Panc1 (cell line): ENCODE results near the gene LRRC27. TPM values are rescaled to one million over a fixed set of nuclear protein-coding genes. Genes with fewer than 3 reads are reported as not detected.

Source experiments
- ATAC-seq: fragments of 200-7000 bp; cut with Tn5 transposase; 2 replicates; pipeline ENCODE4 v1.9.1; 2020; ENCODE audit warnings: mild to moderate bottlenecking, moderate library complexity
- BruUV-seq: library from RNA; stranded (reverse); fragments of 400-500 nt; replicated peaks from 2 replicates; lab custom pipeline; 2021; lab: Mats Ljungman, UMichigan
- CTCF ChIA-PET: fragments of 300-600 bp; sonication (Branson Sonifier 250); formaldehyde crosslinking; loops from one replicate; lab custom pipeline; 2022; ENCODE audit warnings: antibody characterized with exemption; lab: Charles Lee
- POLR2A ChIA-PET: fragments of 300-600 bp; sonication (Branson Sonifier 250); formaldehyde crosslinking; loops from one replicate; lab custom pipeline; 2022; ENCODE audit warnings: antibody characterized with exemption; lab: Charles Lee
- DNase-seq: peaks from one replicate; pipeline ENCODE4 v3.0.0-alpha.2; 2010; ENCODE audit warnings: low read depth, low spot score
- H3K27ac ChIP-seq: 2 replicates; pipeline ENCODE4 v1.5.1; 2011; ENCODE audit warnings: mild to moderate bottlenecking, low read length, inconsistent platforms
- H3K27me3 ChIP-seq: fragments of 200-500 bp; sonication (Bioruptor generic); 2 replicates; pipeline ENCODE4 v1.6.0; 2014; ENCODE audit warnings: low read length, inconsistent platforms; ENCODE audit not compliant: control insufficient read depth, insufficient read depth
- H3K36me3 ChIP-seq: fragments of 200-500 bp; sonication (Bioruptor generic); 2 replicates; pipeline ENCODE4 v1.5.1; 2014; ENCODE audit warnings: inconsistent platforms, mild to moderate bottlenecking, low read length, moderate library complexity; ENCODE audit not compliant: control insufficient read depth, insufficient read depth
- H3K4me1 ChIP-seq: 2 replicates; pipeline ENCODE4 v1.5.1; 2011; ENCODE audit warnings: inconsistent platforms, mild to moderate bottlenecking, low read length, moderate library complexity; ENCODE audit not compliant: control insufficient read depth, insufficient read depth
- H3K4me3 ChIP-seq, 2 experiments: 2 replicates each; pipeline ENCODE4 v1.5.1; 2011 to 2012; ENCODE audit warnings: low read depth in 2 of 2, low read length in 2 of 2, mild to moderate bottlenecking in 2 of 2, inconsistent platforms in 1 of 2, moderate library complexity in 1 of 2
- H3K9me3 ChIP-seq: fragments of 200-500 bp; sonication (Bioruptor generic); 2 replicates; pipeline ENCODE4 v1.5.1; 2014; ENCODE audit warnings: low read depth, mild to moderate bottlenecking, inconsistent platforms, low read length, moderate library complexity; ENCODE audit not compliant: control insufficient read depth, insufficient read depth
- CTCF ChIP-seq: fragments of 450-650 bp; IDR thresholded peaks from 2 replicates; pipeline ENCODE4 v1.5.1; 2017; ENCODE audit warnings: mild to moderate bottlenecking
- POLR2AphosphoS5 ChIP-seq: IDR thresholded peaks from 2 replicates; pipeline ENCODE4 v1.6.1; 2012; ENCODE audit warnings: mild to moderate bottlenecking, low read depth, low read length, moderate library complexity
- SIN3A ChIP-seq: IDR thresholded peaks from 2 replicates; pipeline ENCODE4 v1.6.1; 2012; ENCODE audit warnings: low read depth, mild to moderate bottlenecking, low read length, moderate library complexity, borderline replicate concordance; ENCODE audit not compliant: insufficient read depth
- TCF7L2 ChIP-seq: IDR thresholded peaks from 2 replicates; pipeline ENCODE4 v1.6.1; 2011; ENCODE audit warnings: mild to moderate bottlenecking, low read depth, low read length, inconsistent platforms
- in situ Hi-C: cut with HindIII; loops from 2 replicates; pipeline ENCODE4 v1.10.0; 2016; ENCODE audit warnings: low sequenced_read_pairs, low pct_unique_long_range_greater_than_20kb
- intact Hi-C: fragments of 100-400 bp; cut with micrococcal nuclease; formaldehyde crosslinking; loops from one replicate; pipeline ENCODE4 v1.10.0; 2022; ENCODE audit not compliant: unreplicated experiment
- total RNA-seq: library from RNA; stranded (reverse); gene quantifications from one replicate; pipeline ENCODE4 v1.2.1, GENCODE V29; 2021; ENCODE audit not compliant: unreplicated experiment
- TF ChIP-seq, protein P1 (sequence below), 2 experiments: IDR thresholded peaks; 2 replicates each; pipeline ENCODE4 v1.6.1; 2011 to 2012; ENCODE audit warnings: low read depth in 2 of 2, control low read depth in 1 of 2, low read length in 1 of 2, mild to moderate bottlenecking in 1 of 2, moderate library complexity in 1 of 2; ENCODE audit not compliant: insufficient read depth in 1 of 2

The LRRC27 gene
- total RNA-seq, 1 experiment from 2014 or later: 15.7 TPM

DNA sequence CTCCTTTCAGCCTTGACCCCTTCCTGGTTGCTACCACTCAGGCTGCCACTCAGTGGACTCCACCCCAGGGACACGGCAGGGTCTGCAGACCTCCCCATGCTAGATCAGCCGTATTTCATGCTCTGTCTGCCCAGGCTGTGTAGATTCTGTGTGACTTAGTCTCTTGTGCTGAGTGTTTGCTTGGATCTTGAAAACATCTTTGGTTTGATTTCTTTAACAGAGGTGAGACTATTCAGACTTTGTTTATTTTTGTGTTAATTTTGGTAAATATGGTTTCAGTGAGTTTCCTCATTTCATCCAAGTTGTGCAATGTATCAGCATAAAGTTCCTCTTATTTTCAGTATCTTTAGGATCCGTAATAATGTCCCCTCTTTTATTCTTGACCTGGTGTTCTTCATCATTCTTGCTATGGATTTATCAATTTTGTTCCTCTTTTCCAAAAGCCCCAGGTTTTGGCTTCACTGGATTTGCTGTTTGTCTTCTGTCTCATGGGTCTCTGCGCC is 43.9 kb downstream of the LRRC27 start:
- Histone ChIP-seq H3K9me3 (no peaks in the 10 kb centered on the region), H3K4me1 (peaks cover 5% of the 10 kb centered on the region), H3K4me3 (no peak overlapping the region), H3K27me3 (no peaks in the 10 kb centered on the region), H3K27ac (no peak overlapping the region), H3K36me3 (no peaks in the 10 kb centered on the region)
- no TSS peak for BruUV-seq
- POLR2A ChIA-PET: no interaction called here
- in situ Hi-C loops (no loop called here), intact Hi-C loops (no loop called here)
- no peak for TF ChIP-seq SIN3A
- no peak for TF ChIP-seq CTCF
- TF ChIP-seq, protein P1, sequence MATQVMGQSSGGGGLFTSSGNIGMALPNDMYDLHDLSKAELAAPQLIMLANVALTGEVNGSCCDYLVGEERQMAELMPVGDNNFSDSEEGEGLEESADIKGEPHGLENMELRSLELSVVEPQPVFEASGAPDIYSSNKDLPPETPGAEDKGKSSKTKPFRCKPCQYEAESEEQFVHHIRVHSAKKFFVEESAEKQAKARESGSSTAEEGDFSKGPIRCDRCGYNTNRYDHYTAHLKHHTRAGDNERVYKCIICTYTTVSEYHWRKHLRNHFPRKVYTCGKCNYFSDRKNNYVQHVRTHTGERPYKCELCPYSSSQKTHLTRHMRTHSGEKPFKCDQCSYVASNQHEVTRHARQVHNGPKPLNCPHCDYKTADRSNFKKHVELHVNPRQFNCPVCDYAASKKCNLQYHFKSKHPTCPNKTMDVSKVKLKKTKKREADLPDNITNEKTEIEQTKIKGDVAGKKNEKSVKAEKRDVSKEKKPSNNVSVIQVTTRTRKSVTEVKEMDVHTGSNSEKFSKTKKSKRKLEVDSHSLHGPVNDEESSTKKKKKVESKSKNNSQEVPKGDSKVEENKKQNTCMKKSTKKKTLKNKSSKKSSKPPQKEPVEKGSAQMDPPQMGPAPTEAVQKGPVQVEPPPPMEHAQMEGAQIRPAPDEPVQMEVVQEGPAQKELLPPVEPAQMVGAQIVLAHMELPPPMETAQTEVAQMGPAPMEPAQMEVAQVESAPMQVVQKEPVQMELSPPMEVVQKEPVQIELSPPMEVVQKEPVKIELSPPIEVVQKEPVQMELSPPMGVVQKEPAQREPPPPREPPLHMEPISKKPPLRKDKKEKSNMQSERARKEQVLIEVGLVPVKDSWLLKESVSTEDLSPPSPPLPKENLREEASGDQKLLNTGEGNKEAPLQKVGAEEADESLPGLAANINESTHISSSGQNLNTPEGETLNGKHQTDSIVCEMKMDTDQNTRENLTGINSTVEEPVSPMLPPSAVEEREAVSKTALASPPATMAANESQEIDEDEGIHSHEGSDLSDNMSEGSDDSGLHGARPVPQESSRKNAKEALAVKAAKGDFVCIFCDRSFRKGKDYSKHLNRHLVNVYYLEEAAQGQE (IDR thresholded peaks at IDR 0.05; ENCODE audit: insufficient read depth in 1 of 2, low read depth in 2 of 2, low read length in 1 of 2): no peak
- no peak for TF ChIP-seq TCF7L2
- no peak for TF ChIP-seq POLR2AphosphoS5
- ATAC-seq: no peak
- CTCF ChIA-PET: no interaction called here
- no peak for DNase-seq

DNA sequence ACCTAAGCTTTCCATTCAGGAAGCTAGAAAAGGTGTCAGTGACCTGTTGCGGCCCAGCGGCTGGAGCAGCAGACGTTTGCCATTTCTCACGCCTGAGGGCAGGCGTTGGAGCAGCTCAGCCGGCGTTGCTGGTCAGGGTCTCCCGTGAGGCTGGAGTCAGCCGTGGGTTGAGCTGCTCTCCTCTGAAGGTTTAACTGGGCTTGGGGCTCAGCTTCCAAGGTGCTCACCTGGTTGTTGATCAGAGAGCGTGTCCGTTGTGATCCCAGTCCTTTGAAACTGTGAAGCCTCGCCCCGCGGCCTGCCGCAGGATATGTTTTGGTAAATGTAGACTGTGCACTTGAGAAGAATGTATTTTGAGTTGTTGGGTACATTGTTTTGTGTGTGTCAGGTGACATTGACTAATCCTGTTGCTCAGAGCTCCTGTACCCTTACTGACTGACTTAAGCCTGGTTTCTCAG is 44.4 kb downstream of the LRRC27 start:
- no peak overlapping the region for H3K4me3 ChIP-seq
- peaks cover 5% of the 10 kb centered on the region for H3K4me1 ChIP-seq
- H3K9me3 ChIP-seq: no peaks in the 10 kb centered on the region
- intact Hi-C loops (no loop called here), in situ Hi-C loops (no loop called here)
- ChIA-PET CTCF (no interaction called here), POLR2A (no interaction called here)
- BruUV-seq: no TSS peak
- no peak for ATAC-seq
- no peak for TF ChIP-seq TCF7L2
- TF ChIP-seq, protein P1 (IDR thresholded peaks at IDR 0.05; ENCODE audit: insufficient read depth in 1 of 2, low read depth in 2 of 2, low read length in 1 of 2): no peak
- TF ChIP-seq CTCF: no peak
- no peak for TF ChIP-seq POLR2AphosphoS5
- no peak for TF ChIP-seq SIN3A
- no peak for DNase-seq
- H3K27me3 ChIP-seq: no peaks in the 10 kb centered on the region
- H3K36me3 ChIP-seq: no peaks in the 10 kb centered on the region
- H3K27ac ChIP-seq: no peak overlapping the region
